MCF 10A (cell line): Measurements from ENCODE around the gene CDKN3. TPM values are rescaled to one million over a fixed set of nuclear protein-coding genes. Genes with fewer than 3 reads are reported as not detected.
"Not testable (repeated sequence)": the region's sequence is repeated elsewhere in the genome, so short reads cannot be mapped to it uniquely, and the experiment has no call there.

Experiments used
- BruUV-seq: library from RNA; stranded (reverse); fragments of 400-500 nt; replicated peaks from 2 replicates; lab custom pipeline; 2021; lab: Mats Ljungman, UMichigan
- CTCF ChIA-PET: fragments of 300-600 bp; sonication (Branson Sonifier 250); formaldehyde crosslinking; extraction: SDS; loops from one replicate; lab custom pipeline; 2021; ENCODE audit warnings: antibody characterized with exemption, inconsistent platforms; lab: Yijun Ruan, JAX
- POLR2A ChIA-PET: fragments of 300-600, 350-650 bp; sonication (Branson Sonifier 250); formaldehyde crosslinking; extraction: SDS; loops from one replicate; lab custom pipeline; 2020; ENCODE audit warnings: antibody characterized with exemption, inconsistent platforms; lab: Yijun Ruan, JAX
- DNase-seq: peaks from one replicate; pipeline ENCODE4 v3.0.0-alpha.2; 2018; ENCODE audit not compliant: unreplicated experiment
- H3K27ac Mint-ChIP-seq: one replicate; pipeline ENCODE4 v1.8.0; 2022; ENCODE audit warnings: mild to moderate bottlenecking, low read depth, mixed read lengths; ENCODE audit not compliant: unreplicated experiment
- H3K27me3 Mint-ChIP-seq: one replicate; pipeline ENCODE4 v1.8.0; 2022; ENCODE audit warnings: mixed read lengths; ENCODE audit not compliant: insufficient read depth, unreplicated experiment
- H3K36me3 Mint-ChIP-seq: one replicate; pipeline ENCODE4 v1.8.0; 2022; ENCODE audit warnings: mild to moderate bottlenecking, moderate library complexity, mixed read lengths; ENCODE audit not compliant: insufficient read depth, unreplicated experiment
- H3K4me1 Mint-ChIP-seq: one replicate; pipeline ENCODE4 v1.8.0; 2022; ENCODE audit warnings: mixed read lengths; ENCODE audit not compliant: insufficient read depth, unreplicated experiment
- H3K4me3 Mint-ChIP-seq: one replicate; pipeline ENCODE4 v1.8.0; 2022; ENCODE audit warnings: mild to moderate bottlenecking, moderate library complexity, mixed read lengths; ENCODE audit not compliant: unreplicated experiment
- H3K9me3 Mint-ChIP-seq: one replicate; pipeline ENCODE4 v1.8.0; 2022; ENCODE audit warnings: mixed read lengths; ENCODE audit not compliant: unreplicated experiment
- CTCF ChIP-seq: fragments of 200-600 bp; IDR thresholded peaks from one replicate; pipeline ENCODE4 v1.8.0; 2022; ENCODE audit warnings: antibody characterized with exemption, mild to moderate bottlenecking; ENCODE audit not compliant: unreplicated experiment
- intact Hi-C: fragments of 100-400 bp; cut with micrococcal nuclease; formaldehyde crosslinking; loops from 2 replicates; pipeline ENCODE4 v1.14.1; 2022
- total RNA-seq: library from RNA; stranded (reverse); gene quantifications from 2 replicates; pipeline ENCODE4 v1.2.3, GENCODE V29; 2022

CDKN3 gene
- total RNA-seq, 1 experiment from 2014 or later, result 66.5 TPM

GRCh38 chr14:54440873-54441868 lies 44.4 kb downstream of the CDKN3 start, which contains the start of gene CNIH1:
TSS of gene CNIH1 (minus strand) at chr14:54441374. CDS start at chr14:54441327, 47 bp downstream.
- POLR2A ChIA-PET, result interaction anchor here (0.8 to 6.0 kb wide), 13 partner anchors 9 to 339 kb away, joined by 3 to 58 read pairs (median 4); partner anchors contain the start of genes CDKN3, CGRRF1 and GMFB
- intact Hi-C loops, result loop anchor here (1.0 kb wide), 1 partner anchor 47 kb away; the partner anchor contains the start of gene GMFB
- Mint-ChIP-seq H3K36me3 (peaks cover 14% of the 10 kb centered on the region), H3K27me3 (no peaks in the 10 kb centered on the region), H3K9me3 (no peaks in the 10 kb centered on the region), H3K27ac (peak within 1 kb of the TSS; percentile 93), H3K4me1 (peaks cover 26% of the 10 kb centered on the region), H3K4me3 (peak within 1 kb of the TSS; percentile 88)
- peak; percentile 78 for TF ChIP-seq CTCF
- CTCF ChIA-PET, result interaction anchor here (0.6 to 1.8 kb wide), 15 partner anchors 9 to 1557 kb away, joined by 3 to 9 read pairs (median 3); no protein-coding TSS in a partner anchor
- DNase-seq, result peak; percentile 91
- no TSS peak for BruUV-seq

- ChIA-PET POLR2A (interaction anchor here (1.1 to 6.0 kb wide), 2 partner anchors 11 to 45 kb away, joined by 4 to 58 read pairs; partner anchors contain the start of gene GMFB), CTCF (interaction anchor here (0.6 to 2.9 kb wide), 5 partner anchors 17 to 266 kb away, joined by 3 to 20 read pairs (median 4); partner anchors contain the start of gene GMFB)
- H3K4me3 Mint-ChIP-seq, DNase-seq, intact Hi-C loops, H3K27me3 Mint-ChIP-seq, BruUV-seq, H3K36me3 Mint-ChIP-seq, H3K9me3 Mint-ChIP-seq, H3K27ac Mint-ChIP-seq: not testable (repeated sequence)
- H3K4me1 Mint-ChIP-seq, result peaks cover 30% of the 10 kb centered on the region
Measured at GRCh38 chr14:54442961-54443360, 46.2 kb downstream of the CDKN3 start.

- no peaks in the 10 kb centered on the region for H3K27me3 Mint-ChIP-seq
- CTCF ChIA-PET, result interaction anchor here (0.7 to 2.9 kb wide), 3 partner anchors 12 to 331 kb away, joined by 3 to 20 read pairs (median 5); partner anchors contain the start of gene GMFB
- BruUV-seq, result no TSS peak
- no peak for TF ChIP-seq CTCF
- H3K9me3 Mint-ChIP-seq, result no peaks in the 10 kb centered on the region
- intact Hi-C loops, result no loop called here
- H3K27ac Mint-ChIP-seq, result no peak overlapping the region
- H3K4me3 Mint-ChIP-seq, result no peak overlapping the region
- DNase-seq, result no peak
- peaks cover 24% of the 10 kb centered on the region for H3K4me1 Mint-ChIP-seq
- peaks cover 8% of the 10 kb centered on the region for H3K36me3 Mint-ChIP-seq
- POLR2A ChIA-PET, result interaction anchor here (0.8 to 4.4 kb wide), 2 partner anchors 44 to 50 kb away, joined by 3 to 100 read pairs; partner anchors contain the start of gene GMFB
Measured at GRCh38 chr14:54443981-54444380, 47.2 kb downstream of the CDKN3 start.

GRCh38 chr14:54444681-54445080 lies 47.9 kb downstream of the CDKN3 start:
- H3K9me3 Mint-ChIP-seq, result no peaks in the 10 kb centered on the region
- intact Hi-C loops, result no loop called here
- no peak for DNase-seq
- no peaks in the 10 kb centered on the region for H3K27me3 Mint-ChIP-seq
- no peak for TF ChIP-seq CTCF
- POLR2A ChIA-PET, result interaction anchor here (0.5 to 4.4 kb wide), 2 partner anchors 43 to 1302 kb away, joined by 5 to 100 read pairs; partner anchors contain the start of gene GMFB
- no TSS peak for BruUV-seq
- CTCF ChIA-PET, result interaction anchor here (0.7 to 2.9 kb wide), 3 partner anchors 13 to 330 kb away, joined by 3 to 20 read pairs (median 5); partner anchors contain the start of gene GMFB
- H3K4me3 Mint-ChIP-seq, result no peak overlapping the region
- peak overlapping the region; percentile 42 for H3K27ac Mint-ChIP-seq
- peaks cover 3% of the 10 kb centered on the region for H3K36me3 Mint-ChIP-seq
- peaks cover 24% of the 10 kb centered on the region for H3K4me1 Mint-ChIP-seq
